PC-9 (cell line): ENCODE results near the gene NAT8. TPM values are rescaled to one million over a fixed set of nuclear protein-coding genes. Genes with fewer than 3 reads are reported as not detected.
"Not testable (repeated sequence)": the region's sequence is repeated elsewhere in the genome, so short reads cannot be mapped to it uniquely, and the experiment has no call there.

Source experiments
- BruUV-seq: library from RNA; stranded (reverse); fragments of 400-500 nt; replicated peaks from 2 replicates; lab custom pipeline; 2021; lab: Mats Ljungman, UMichigan
- CTCF ChIA-PET: fragments of 300-600 bp; sonication (Branson Sonifier 250); formaldehyde crosslinking; loops from one replicate; lab custom pipeline; 2022; ENCODE audit warnings: antibody characterized with exemption; lab: Charles Lee
- POLR2A ChIA-PET: fragments of 300-600 bp; sonication (Branson Sonifier 250); formaldehyde crosslinking; loops from one replicate; lab custom pipeline; 2022; ENCODE audit warnings: antibody characterized with exemption; ENCODE audit not compliant: unreplicated experiment; lab: Charles Lee
- DNase-seq, 2 experiments: peaks; one replicate each; pipeline versions ENCODE4 v3.0.0 to v3.0.0-alpha.2; 2015 to 2022; ENCODE audit warnings: mixed read lengths in 1 of 2
- H2AFZ ChIP-seq: fragments of 200-600 bp; sonication (generic); 2 replicates; pipeline ENCODE4 v1.8.1; 2017; ENCODE audit warnings: antibody characterized with exemption
- H3F3A ChIP-seq: fragments of 200-600 bp; sonication (generic); 2 replicates; pipeline ENCODE4 v1.8.1; 2017; ENCODE audit warnings: antibody characterized with exemption, mild to moderate bottlenecking, low read depth; ENCODE audit not compliant: insufficient read depth
- H3K27ac ChIP-seq: fragments of 200-600 bp; sonication (generic); 2 replicates; pipeline ENCODE4 v1.6.1; 2016; ENCODE audit warnings: mixed run types
- H3K27me3 ChIP-seq: fragments of 200-600 bp; sonication (generic); 2 replicates; pipeline ENCODE4 v1.6.1; 2016; ENCODE audit warnings: low read depth, mixed run types; ENCODE audit not compliant: insufficient read depth
- H3K36me3 ChIP-seq: fragments of 200-600 bp; sonication (generic); 2 replicates; pipeline ENCODE4 v1.6.1; 2016; ENCODE audit warnings: low read depth, mixed run types
- H3K4me1 ChIP-seq: fragments of 200-600 bp; sonication (generic); replicated peaks from 2 replicates; pipeline ENCODE4 v1.6.1; 2016; ENCODE audit warnings: mixed run types; ENCODE audit not compliant: insufficient read depth
- H3K4me2 ChIP-seq: fragments of 200-600 bp; sonication (generic); 2 replicates; pipeline ENCODE4 v1.6.1; 2017; ENCODE audit warnings: mixed run types
- H3K4me3 ChIP-seq: fragments of 200-600 bp; sonication (generic); 2 replicates; pipeline ENCODE4 v1.6.1; 2016; ENCODE audit warnings: mixed run types
- H3K79me2 ChIP-seq: fragments of 200-600 bp; sonication (generic); 2 replicates; pipeline ENCODE4 v1.6.1; 2017; ENCODE audit warnings: low read depth, mixed run types
- H3K9me2 ChIP-seq: fragments of 200-600 bp; sonication (generic); 2 replicates; pipeline ENCODE4 v1.8.1; 2017; ENCODE audit warnings: mild to moderate bottlenecking; ENCODE audit not compliant: insufficient read depth
- H3K9me3 ChIP-seq: fragments of 200-600 bp; sonication (generic); 2 replicates; pipeline ENCODE4 v1.8.1; 2016; ENCODE audit warnings: low read depth; ENCODE audit not compliant: insufficient read depth
- H4K20me1 ChIP-seq: fragments of 200-600 bp; sonication (generic); 2 replicates; pipeline ENCODE4 v1.8.1; 2017; ENCODE audit not compliant: insufficient read depth
- CTCF ChIP-seq: fragments of 200-600 bp; sonication (generic); conservative IDR thresholded peaks from 2 replicates; pipeline ENCODE4 v1.6.1; 2017; ENCODE audit warnings: mixed run types, antibody characterized with exemption, mild to moderate bottlenecking, moderate library complexity
- EZH2 ChIP-seq: fragments of 200-600 bp; sonication (generic); IDR thresholded peaks from 2 replicates; pipeline ENCODE4 v1.8.0; 2017; ENCODE audit warnings: antibody characterized with exemption, low read depth
- intact Hi-C: fragments of 100-400 bp; cut with micrococcal nuclease; formaldehyde crosslinking; loops from one replicate; pipeline ENCODE4 v1.10.0; 2022; ENCODE audit not compliant: unreplicated experiment
- total RNA-seq: library from RNA; stranded (reverse); gene quantifications from 2 replicates; pipeline ENCODE4 v1.2.3, GENCODE V29; 2021

Gene NAT8
- total RNA-seq, 1 experiment from 2014 or later: not detected

GRCh38 chr2:73626237-73626636 is 16.0 kb downstream of the NAT8 start:
- H3K9me3 ChIP-seq, H3K9me2 ChIP-seq, H3K27ac ChIP-seq, H3K4me1 ChIP-seq, BruUV-seq, H3F3A ChIP-seq, H3K27me3 ChIP-seq, H2AFZ ChIP-seq, DNase-seq, H4K20me1 ChIP-seq, H3K79me2 ChIP-seq, H3K4me3 ChIP-seq, CTCF ChIA-PET, POLR2A ChIA-PET, H3K36me3 ChIP-seq, intact Hi-C loops, H3K4me2 ChIP-seq: not testable (repeated sequence)

- H3K9me3 ChIP-seq, intact Hi-C loops, H2AFZ ChIP-seq, POLR2A ChIA-PET, CTCF ChIA-PET, H3K79me2 ChIP-seq, H3K4me1 ChIP-seq, H3K27ac ChIP-seq, H3K36me3 ChIP-seq, H3K27me3 ChIP-seq, BruUV-seq, DNase-seq, H3K4me3 ChIP-seq, H3K4me2 ChIP-seq, H3F3A ChIP-seq, H4K20me1 ChIP-seq, H3K9me2 ChIP-seq: not testable (repeated sequence)
- peak; percentile 25; the same call in 1 of the 2 replicates for TF ChIP-seq CTCF
Observed at GRCh38 chr2:73624625-73625024, 17.6 kb downstream of the NAT8 start.

GRCh38 chr2:73624036-73624435 is 18.2 kb downstream of the NAT8 start:
- H4K20me1 ChIP-seq, H3F3A ChIP-seq, POLR2A ChIA-PET, H3K9me2 ChIP-seq, H3K4me1 ChIP-seq, H3K27me3 ChIP-seq, H3K9me3 ChIP-seq, H3K27ac ChIP-seq, H3K79me2 ChIP-seq, intact Hi-C loops, H3K4me2 ChIP-seq, H3K4me3 ChIP-seq, CTCF ChIA-PET, BruUV-seq, H3K36me3 ChIP-seq, H2AFZ ChIP-seq: not testable (repeated sequence)
- DNase-seq: peak in 1 of 2 experiments; percentile 15

- H3F3A ChIP-seq, H3K9me3 ChIP-seq, POLR2A ChIA-PET, H3K27me3 ChIP-seq, H3K9me2 ChIP-seq, H2AFZ ChIP-seq, DNase-seq, H3K36me3 ChIP-seq, BruUV-seq, H3K27ac ChIP-seq, intact Hi-C loops, H3K4me1 ChIP-seq, H3K4me2 ChIP-seq, H4K20me1 ChIP-seq, H3K4me3 ChIP-seq, H3K79me2 ChIP-seq: not testable (repeated sequence)
- CTCF ChIA-PET: interaction anchor here (0.6 kb wide), 1 partner anchor 213 kb away, joined by 8 read pairs; no protein-coding TSS in a partner anchor
Observed at GRCh38 chr2:73619925-73620324, 22.3 kb downstream of the NAT8 start.

- H3K4me3 ChIP-seq: no peak overlapping the region
- DNase-seq: no peak
- no peaks in the 10 kb centered on the region for H3K36me3 ChIP-seq
- intact Hi-C loops: no loop called here
- H4K20me1 ChIP-seq: no peaks in the 10 kb centered on the region
- H2AFZ ChIP-seq: no peak overlapping the region
- H3K79me2 ChIP-seq: no peaks in the 10 kb centered on the region
- ChIA-PET CTCF (no interaction called here), POLR2A (no interaction called here)
- H3K27me3 ChIP-seq: no peaks in the 10 kb centered on the region
- H3K27ac ChIP-seq: no peak overlapping the region
- BruUV-seq: no TSS peak
- H3K4me1 ChIP-seq: no peaks in the 10 kb centered on the region
- H3F3A ChIP-seq: no peaks in the 10 kb centered on the region
- no peak overlapping the region for H3K4me2 ChIP-seq
- H3K9me3 ChIP-seq: no peaks in the 10 kb centered on the region
- H3K9me2 ChIP-seq: no peaks in the 10 kb centered on the region
- TF ChIP-seq EZH2: no peak
- no peak for TF ChIP-seq CTCF
Observed at GRCh38 chr2:73614997-73615396, 27.2 kb downstream of the NAT8 start.
